HK-2 (cell line): ENCODE results near the gene PILRB.
"Not testable (repeated sequence)": the region's sequence is repeated elsewhere in the genome, so short reads cannot be mapped to it uniquely, and the experiment has no call there.

Source experiments
- DNase-seq: peaks from one replicate; pipeline ENCODE4 v3.0.0-alpha.2; 2018; ENCODE audit not compliant: unreplicated experiment

The PILRB gene

DNA sequence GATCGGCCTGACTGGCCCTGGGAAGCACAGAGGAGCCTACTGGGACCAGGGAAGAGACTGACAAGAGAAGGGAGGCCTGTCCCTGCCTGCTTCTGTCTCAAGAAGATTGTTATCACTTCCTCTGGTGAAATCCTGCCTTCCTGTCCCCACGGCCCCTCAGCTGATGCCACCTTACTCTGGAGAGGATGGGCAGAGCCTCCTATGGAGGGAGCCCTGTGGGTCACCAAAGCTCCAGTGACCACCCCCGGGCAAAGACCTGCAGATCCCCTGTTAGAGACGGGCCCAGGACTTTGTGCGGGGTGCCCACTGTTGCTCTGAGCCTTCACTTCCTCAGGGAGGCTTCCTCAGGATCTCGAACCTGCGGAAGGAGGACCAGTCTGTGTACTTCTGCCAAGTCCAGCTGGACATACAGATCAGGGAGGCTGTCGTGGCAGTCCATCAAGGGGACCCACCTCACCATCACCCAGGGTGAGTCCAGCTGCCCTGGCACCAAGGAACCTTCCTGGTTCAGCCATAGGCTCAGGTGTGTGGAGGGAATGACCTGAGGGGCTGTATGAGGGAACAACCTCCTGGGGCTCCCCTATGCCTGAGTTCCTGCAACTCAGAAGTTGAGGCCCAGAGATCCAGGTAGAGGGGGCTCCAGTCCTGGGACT, 1.4 kb upstream of the PILRB start:
- DNase-seq: no peak

GRCh38 chr7:100357131-100357561, 771 bp upstream of the PILRB start:
- DNase-seq: no peak

GRCh38 chr7:100358857-100359212, 918 bp downstream of the PILRB start:
- DNase-seq: no peak

DNA sequence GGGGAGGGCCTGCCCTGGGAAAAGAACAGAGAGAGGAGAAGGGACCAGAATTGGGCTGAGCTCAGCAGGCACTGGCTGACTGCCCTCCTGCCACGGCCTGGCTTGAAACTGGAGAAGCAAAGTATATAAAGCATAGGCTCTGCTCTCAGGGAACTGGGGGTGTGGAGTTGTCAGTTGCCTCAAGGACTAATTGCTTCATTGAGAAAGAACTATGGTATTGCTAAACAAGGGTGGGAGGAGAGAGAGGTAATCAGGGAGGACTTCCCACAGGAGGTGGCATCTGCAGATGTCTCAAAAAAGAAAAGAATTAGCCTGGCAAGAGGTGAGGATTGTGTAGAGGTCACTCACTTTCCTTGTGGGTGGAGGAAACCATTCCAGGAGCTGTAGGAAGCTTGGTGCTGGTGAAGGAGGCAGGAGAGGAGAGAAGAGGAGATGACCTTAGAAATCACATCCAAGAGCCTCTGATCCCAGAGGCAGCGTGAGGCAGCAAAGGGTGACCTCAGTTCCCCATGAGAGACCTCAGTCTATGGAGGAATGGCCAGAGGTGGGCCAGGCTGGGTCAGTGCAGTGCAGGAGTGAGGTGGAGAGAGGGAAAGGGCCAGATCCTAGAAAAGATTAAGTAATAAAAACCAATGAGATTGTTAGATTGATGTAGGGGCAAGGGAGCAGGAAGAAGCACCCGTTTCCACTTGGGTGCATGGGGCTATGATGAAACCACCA, 2.4 kb downstream of the PILRB start:
- no peak for DNase-seq

DNA sequence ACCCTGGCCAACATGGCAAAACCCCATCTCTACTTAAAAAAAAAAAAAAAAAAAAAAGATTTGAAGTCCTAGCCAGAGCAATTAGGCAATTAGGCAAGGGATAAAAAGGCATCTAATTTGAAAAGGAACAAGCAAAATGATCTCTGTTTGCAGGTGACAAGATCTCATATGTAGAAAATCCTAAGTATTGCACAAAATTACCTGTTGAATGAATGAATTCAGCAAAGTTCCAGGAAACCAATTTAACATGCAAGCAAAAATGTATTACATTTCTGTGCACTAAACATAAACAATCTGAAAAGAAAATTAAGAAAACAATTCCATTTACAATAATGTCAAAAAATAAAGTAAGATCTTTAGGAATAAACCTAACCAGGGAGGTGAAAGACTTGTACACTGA, 5.2 kb downstream of the PILRB start:
- no peak for DNase-seq

GRCh38 chr7:100363797-100364196, 5.9 kb downstream of the PILRB start:
- DNase-seq: not testable (repeated sequence)

DNA sequence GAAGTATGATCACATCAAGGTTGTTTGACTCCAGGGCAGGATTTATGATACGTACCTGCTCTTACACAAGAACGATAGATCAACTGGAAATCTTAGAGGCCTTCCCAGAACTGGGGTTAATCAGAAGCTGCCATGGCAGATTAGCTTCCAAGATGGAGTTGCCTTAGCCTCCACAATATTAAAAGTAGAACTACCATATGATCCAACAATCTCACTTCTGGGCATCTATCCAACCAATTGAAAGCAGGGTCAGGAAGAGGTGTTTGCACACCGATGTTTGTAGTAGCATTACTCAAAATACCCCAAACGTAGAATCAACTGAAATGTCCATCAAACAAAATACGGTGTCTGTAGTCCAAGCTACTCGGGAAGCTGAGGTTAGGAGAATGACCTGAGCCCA, 6.6 kb downstream of the PILRB start:
- no peak for DNase-seq

DNA sequence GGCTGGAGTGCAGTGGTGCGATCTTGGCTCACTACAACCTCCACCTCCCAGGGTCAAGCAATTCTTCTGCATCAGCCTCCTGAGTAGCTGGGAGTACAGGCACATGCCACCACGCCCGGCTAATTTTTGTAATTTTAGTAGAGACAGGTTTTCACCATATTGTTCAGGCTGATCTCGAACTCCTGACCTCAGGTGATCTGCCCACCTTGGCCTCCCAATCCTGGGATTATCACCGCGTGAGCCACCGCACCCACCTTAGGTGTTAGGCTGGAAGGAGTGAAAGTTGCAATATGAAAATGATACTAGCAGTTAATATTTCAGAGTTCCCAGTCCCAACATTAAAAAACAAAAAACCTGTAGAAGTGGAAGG, 8.1 kb downstream of the PILRB start:
- DNase-seq: not testable (repeated sequence)

DNA sequence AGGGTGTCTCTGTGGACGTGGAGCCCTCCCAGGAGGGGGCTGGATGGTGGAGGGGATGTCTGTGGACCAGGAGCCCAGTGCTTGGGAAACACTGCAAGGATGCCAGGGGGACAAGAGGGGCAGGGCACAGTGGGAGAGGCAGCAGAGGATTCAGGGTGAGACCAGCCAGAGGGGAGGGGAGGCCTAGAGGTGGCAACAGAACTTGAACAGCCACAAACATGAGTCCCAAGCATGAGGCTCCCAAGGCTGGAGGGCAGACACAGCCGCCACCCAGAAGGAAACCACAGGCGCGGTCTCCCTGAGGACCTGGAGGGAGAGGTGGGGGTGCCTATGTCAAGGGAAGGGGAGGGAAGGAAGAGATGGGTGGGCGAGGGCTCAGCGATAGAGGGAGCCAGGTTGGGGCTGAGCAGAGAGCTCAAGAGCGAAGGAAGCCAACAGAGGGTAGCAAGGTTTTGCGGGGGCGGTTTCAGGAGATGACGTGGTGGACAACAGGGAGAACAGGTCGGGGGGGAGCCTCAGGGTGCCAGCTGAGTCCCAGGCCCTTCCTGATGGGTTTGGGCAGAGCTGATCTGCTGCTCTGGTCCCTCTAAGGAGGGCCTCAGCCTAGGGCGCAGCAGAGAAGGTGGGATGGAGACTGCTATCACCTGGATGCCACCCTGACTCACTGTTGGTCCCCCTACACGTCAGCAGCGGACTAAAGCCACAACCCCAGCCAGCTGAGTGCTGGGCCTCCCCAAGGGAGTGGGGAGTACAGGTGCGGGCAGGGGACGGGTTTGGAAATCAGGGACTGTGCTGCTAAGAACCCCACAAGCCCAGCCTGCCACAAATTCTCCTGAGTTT, 8.7 kb downstream of the PILRB start:
- DNase-seq: no peak

GRCh38 chr7:100367251-100367620, 9.3 kb downstream of the PILRB start:
- DNase-seq: no peak

- DNase-seq: no peak
Observed at GRCh38 chr7:100367676-100368613, 10.0 kb downstream of the PILRB start.

GRCh38 chr7:100369105-100369504, 11.2 kb downstream of the PILRB start:
- peak; percentile 17 for DNase-seq

DNA sequence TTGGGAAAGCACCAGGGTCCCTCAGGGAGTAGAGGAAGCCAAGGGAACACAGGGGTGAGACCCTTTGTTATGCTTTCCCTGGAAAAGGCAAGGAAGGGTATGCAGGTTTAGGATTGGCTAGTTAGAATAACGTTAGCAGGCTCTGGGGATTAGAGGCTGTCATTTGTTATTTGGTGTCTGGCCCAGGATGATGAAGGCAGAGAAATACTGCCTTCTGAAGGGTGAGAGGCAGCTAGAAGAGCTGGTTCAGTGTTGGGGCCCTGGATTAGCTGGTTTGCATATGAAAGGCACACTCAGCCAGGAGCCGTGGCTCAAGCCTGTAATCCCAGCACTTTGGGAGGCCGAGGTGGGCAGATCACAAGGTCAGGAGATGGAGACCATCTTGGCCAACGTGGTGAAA, 12.4 kb downstream of the PILRB start:
- no peak for DNase-seq

DNA sequence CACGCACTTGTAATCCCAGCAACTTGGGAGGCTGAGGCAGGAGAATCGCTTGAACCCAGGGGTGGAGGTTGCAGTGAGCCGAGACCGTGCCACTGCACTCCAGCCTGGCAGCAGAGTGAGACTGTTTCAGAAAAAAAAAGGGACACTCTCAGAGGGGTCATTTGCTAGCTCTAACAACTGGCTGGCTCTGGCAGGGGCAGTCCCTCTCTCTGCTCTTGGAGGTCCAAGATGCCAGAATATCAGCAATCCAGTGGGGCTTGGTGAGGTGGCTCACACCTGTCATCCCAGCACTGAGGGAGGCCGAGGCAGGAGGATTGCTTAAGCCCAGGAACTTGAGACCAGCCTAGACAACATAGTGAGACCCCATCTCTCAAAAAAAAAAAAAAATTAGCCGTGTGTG, 12.8 kb downstream of the PILRB start:
- no peak for DNase-seq

DNA sequence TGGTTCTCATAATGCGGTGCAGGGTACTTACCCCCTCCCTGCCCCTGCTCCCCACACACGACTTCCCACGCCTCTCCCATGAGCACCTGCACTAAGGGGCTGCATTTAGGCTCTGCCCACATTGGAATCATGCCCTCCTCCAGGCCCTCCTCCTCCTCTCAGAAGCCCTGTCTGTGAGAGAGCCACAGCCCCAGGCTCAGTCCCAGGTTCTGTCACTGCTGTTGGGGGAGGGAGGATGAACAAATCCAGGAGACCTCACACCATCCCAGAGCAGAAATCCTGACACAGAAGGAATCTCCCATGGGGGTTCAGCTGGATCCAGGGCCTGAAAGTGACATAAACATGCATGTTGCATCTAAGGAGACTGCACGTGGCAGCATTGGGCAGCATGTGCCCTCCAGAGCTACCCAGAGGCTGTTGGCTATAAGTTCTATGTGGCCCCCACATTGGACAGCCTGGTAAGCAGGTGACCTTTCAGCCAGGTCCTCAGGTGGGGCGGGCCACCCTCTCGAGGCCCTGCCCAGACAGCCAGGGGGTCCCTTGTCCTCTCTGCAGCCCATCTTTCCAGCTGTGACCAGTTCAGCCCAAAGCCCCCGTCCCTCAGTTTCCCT, 13.7 kb downstream of the PILRB start:
- DNase-seq: no peak

GRCh38 chr7:100372256-100372655, 14.3 kb downstream of the PILRB start:
- DNase-seq: peak; percentile 22

DNA sequence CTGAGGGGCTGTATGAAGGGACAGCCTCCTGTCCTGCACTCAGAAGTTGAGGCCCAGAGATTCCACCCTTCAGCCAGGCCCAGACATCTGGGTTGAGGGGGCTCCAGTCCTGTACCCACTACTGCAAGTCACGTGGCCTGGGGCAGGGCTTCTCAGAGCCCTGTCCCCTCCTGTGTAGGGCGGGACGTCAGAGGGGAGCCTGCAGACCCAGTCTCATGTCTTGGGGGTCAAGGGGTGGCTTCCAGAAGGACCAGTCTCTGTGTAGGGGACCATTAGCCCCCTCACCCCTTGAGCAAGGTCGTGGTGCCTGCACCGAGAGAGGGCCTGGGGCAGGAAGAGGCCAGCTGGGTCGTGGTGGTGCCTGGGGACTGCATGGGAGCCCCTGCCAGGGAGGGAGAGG, 14.8 kb downstream of the PILRB start:
- no peak for DNase-seq

DNA sequence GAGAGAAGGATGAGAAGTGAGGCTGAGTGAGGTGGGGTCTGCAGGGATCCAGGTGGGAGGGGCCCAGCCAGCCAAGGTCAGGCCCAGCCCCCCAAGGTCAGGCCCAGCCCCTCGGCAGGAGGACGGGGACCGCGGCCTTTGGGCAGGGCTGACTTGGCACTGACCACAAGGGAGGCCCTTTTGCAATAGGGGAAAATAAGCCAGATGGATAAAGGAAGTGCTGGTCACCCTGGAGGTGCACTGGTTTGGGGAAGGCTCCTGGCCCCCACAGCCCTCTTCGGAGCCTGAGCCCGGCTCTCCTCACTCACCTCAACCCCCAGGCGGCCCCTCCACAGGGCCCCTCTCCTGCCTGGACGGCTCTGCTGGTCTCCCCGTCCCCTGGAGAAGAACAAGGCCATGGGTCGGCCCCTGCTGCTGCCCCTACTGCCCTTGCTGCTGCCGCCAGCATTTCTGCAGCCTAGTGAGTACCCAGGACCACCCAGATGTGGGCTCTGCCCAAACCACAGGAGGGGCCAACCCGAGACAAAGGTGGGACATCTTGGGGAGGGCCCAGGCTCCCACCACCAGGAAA, 15.4 kb downstream of the PILRB start, which contains the start of gene PILRA:
PILRA (plus strand) TSS at position 227 of the 571 bp plus-strand sequence; CDS start at position 397, 170 bp downstream.
- DNase-seq: no peak

DNA sequence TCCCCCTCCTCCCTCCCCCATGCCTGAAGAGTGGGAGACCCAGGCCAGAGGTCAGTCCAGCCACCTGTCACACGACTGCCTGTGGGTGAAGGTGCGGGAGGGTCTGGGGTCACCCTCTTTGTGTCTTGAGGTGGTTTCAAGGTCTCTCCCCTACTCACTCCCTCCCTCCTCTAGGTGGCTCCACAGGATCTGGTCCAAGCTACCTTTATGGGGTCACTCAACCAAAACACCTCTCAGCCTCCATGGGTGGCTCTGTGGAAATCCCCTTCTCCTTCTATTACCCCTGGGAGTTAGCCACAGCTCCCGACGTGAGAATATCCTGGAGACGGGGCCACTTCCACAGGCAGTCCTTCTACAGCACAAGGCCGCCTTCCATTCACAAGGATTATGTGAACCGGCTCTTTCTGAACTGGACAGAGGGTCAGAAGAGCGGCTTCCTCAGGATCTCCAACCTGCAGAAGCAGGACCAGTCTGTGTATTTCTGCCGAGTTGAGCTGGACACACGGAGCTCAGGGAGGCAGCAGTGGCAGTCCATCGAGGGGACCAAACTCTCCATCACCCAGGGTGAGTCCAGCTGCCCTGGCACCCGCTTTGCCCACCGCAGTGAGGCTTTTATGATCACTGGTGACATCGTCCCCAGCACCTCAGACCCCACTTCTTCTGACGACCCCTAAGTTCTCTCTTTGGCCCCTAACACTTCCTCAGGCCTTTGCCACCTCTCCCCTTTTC, 16.1 kb downstream of the PILRB start:
- peak; percentile 28 for DNase-seq

GRCh38 chr7:100374601-100375000, 16.7 kb downstream of the PILRB start:
- DNase-seq: no peak
